Osteoblast (primary cell): ENCODE data around the gene SFRP2. TPM values are rescaled to one million over a fixed set of nuclear protein-coding genes. Genes with fewer than 3 reads are reported as not detected.

Source experiments
- DNase-seq: peaks from one replicate; pipeline ENCODE4 v3.0.0; 2011; ENCODE audit warnings: low spot score, mixed read lengths; ENCODE audit not compliant: insufficient read length; ENCODE audit errors: missing footprints
- H2AFZ ChIP-seq: 2 replicates; pipeline ENCODE4 v1.6.0; 2011; ENCODE audit warnings: mild to moderate bottlenecking, low read length
- H3K27ac ChIP-seq: 2 replicates; pipeline ENCODE4 v1.5.1; 2011; ENCODE audit warnings: mild to moderate bottlenecking, low read depth, low read length, moderate library complexity
- H3K27me3 ChIP-seq: 2 replicates; pipeline ENCODE4 v1.6.0; 2012; ENCODE audit warnings: mild to moderate bottlenecking, control low read depth, inconsistent platforms, low read length, moderate library complexity; ENCODE audit not compliant: insufficient read depth
- H3K36me3 ChIP-seq: 2 replicates; pipeline ENCODE4 v1.5.1; 2011; ENCODE audit warnings: mild to moderate bottlenecking, low read length, control low read depth, moderate library complexity; ENCODE audit not compliant: insufficient read depth
- H3K4me1 ChIP-seq: 2 replicates; pipeline ENCODE4 v1.5.1; 2011; ENCODE audit warnings: mild to moderate bottlenecking, low read length, control low read depth, moderate library complexity; ENCODE audit not compliant: insufficient read depth
- H3K4me2 ChIP-seq: 2 replicates; pipeline ENCODE4 v1.6.0; 2011; ENCODE audit warnings: mild to moderate bottlenecking, low read length; ENCODE audit not compliant: insufficient read depth
- H3K4me3 ChIP-seq: fragments of 200-600 bp; sonication (generic); 3 replicates; pipeline ENCODE4 v1.5.1; 2012; ENCODE audit warnings: mild to moderate bottlenecking, low read length, inconsistent platforms; ENCODE audit not compliant: insufficient read depth
- H3K79me2 ChIP-seq: 2 replicates; pipeline ENCODE4 v1.6.0; 2012; ENCODE audit warnings: mild to moderate bottlenecking, low read length, control low read depth, inconsistent platforms; ENCODE audit not compliant: insufficient read depth
- H3K9me3 ChIP-seq: 2 replicates; pipeline ENCODE4 v1.5.1; 2011; ENCODE audit warnings: low read depth, low read length, control low read depth
- H4K20me1 ChIP-seq: 2 replicates; pipeline ENCODE4 v1.6.0; 2012; ENCODE audit warnings: mild to moderate bottlenecking, low read length, control low read depth; ENCODE audit not compliant: insufficient read depth
- CTCF ChIP-seq: IDR thresholded peaks from 2 replicates; pipeline ENCODE4 v1.5.1; 2011; ENCODE audit warnings: mild to moderate bottlenecking, low read depth, low read length, moderate library complexity; ENCODE audit errors: extremely low read depth
- total RNA-seq: library from RNA; depleted of rRNA; stranded (reverse); fragments of >200 nt; gene quantifications from 2 replicates; pipeline ENCODE4 v1.2.3, GENCODE V29; 2012

SFRP2 gene
- total RNA-seq, 1 donor = not detected

GRCh38 chr4:153808175-153808574 is 19.3 kb upstream of the SFRP2 start:
- H3K27me3 ChIP-seq = no peaks in the 10 kb centered on the region
- H3K27ac ChIP-seq = no peak overlapping the region
- no peaks in the 10 kb centered on the region for H3K36me3 ChIP-seq
- no peak for TF ChIP-seq CTCF
- no peak overlapping the region for H3K4me3 ChIP-seq
- no peak overlapping the region for H2AFZ ChIP-seq
- no peaks in the 10 kb centered on the region for H3K9me3 ChIP-seq
- no peak for DNase-seq
- no peaks in the 10 kb centered on the region for H3K79me2 ChIP-seq
- H3K4me1 ChIP-seq = no peaks in the 10 kb centered on the region
- H4K20me1 ChIP-seq = no peaks in the 10 kb centered on the region
- H3K4me2 ChIP-seq = no peak overlapping the region

- TF ChIP-seq CTCF = no peak
- Histone ChIP-seq H3K4me3 (no peak overlapping the region), H2AFZ (no peak overlapping the region), H3K79me2 (no peaks in the 10 kb centered on the region), H3K36me3 (no peaks in the 10 kb centered on the region), H3K27ac (no peak overlapping the region), H3K27me3 (no peaks in the 10 kb centered on the region), H4K20me1 (no peaks in the 10 kb centered on the region), H3K4me2 (no peak overlapping the region), H3K9me3 (no peaks in the 10 kb centered on the region), H3K4me1 (no peaks in the 10 kb centered on the region)
- DNase-seq = no peak
Observed at GRCh38 chr4:153806073-153806472, 17.2 kb upstream of the SFRP2 start.

GRCh38 chr4:153804722-153805121 is 15.8 kb upstream of the SFRP2 start:
- Histone ChIP-seq H3K4me3 (no peak overlapping the region), H4K20me1 (no peaks in the 10 kb centered on the region), H3K36me3 (no peaks in the 10 kb centered on the region), H3K27ac (no peak overlapping the region), H2AFZ (no peak overlapping the region), H3K79me2 (no peaks in the 10 kb centered on the region), H3K4me1 (no peaks in the 10 kb centered on the region), H3K4me2 (no peak overlapping the region), H3K9me3 (no peaks in the 10 kb centered on the region), H3K27me3 (no peaks in the 10 kb centered on the region)
- no peak for DNase-seq
- no peak for TF ChIP-seq CTCF

GRCh38 chr4:153799694-153800074 is 10.8 kb upstream of the SFRP2 start:
- Histone ChIP-seq H3K79me2 (no peaks in the 10 kb centered on the region), H3K36me3 (no peaks in the 10 kb centered on the region), H2AFZ (no peak overlapping the region), H3K27ac (no peak overlapping the region), H3K4me1 (no peaks in the 10 kb centered on the region), H3K27me3 (peaks cover 2% of the 10 kb centered on the region), H3K4me2 (no peak overlapping the region), H3K4me3 (no peak overlapping the region), H3K9me3 (no peaks in the 10 kb centered on the region), H4K20me1 (no peaks in the 10 kb centered on the region)
- TF ChIP-seq CTCF = no peak
- no peak for DNase-seq
